ENCODE results near the gene ULK2. TPM values are rescaled to one million over a fixed set of nuclear protein-coding genes. Genes with fewer than 3 reads are reported as not detected.
A peak's percentile ranks its signal among the peaks of the same experiment; 100 is the strongest.

Gene ULK2
- total RNA-seq, 2 donors from 2014 or later, result 7.4 to 9.2 TPM

DNA sequence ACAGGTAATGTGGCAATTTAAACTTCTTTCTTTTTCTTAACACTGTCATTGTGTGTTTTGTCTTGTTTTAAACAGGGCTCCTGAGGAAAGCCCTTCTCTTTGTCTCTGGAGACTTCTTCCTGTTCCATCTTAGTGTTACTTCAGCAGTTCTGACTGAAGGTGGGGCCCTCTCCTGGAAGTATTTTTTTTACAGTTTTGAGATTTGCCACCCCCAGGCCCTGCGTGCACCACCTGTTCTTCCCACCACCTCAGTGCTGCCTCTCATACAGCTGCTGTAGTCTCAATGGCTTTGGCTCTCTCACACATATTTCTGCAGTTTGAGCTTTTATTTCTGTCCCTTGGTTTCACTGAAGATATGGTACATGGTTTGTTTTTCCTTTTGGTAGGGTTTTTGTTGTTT, 67.2 kb downstream of the ULK2 start:
- no peaks in the 10 kb centered on the region for H3K27me3 Mint-ChIP-seq
- no peak for ATAC-seq (replicated peaks)
- no peak overlapping the region for H3K4me3 Mint-ChIP-seq
- no peaks in the 10 kb centered on the region for H3K9me3 Mint-ChIP-seq
- peaks cover 57% of the 10 kb centered on the region for H3K36me3 Mint-ChIP-seq (ENCODE audit: low read depth)
- peak overlapping the region; percentile 35 for H3K27ac Mint-ChIP-seq
- H3K4me1 Mint-ChIP-seq, result peaks cover 4% of the 10 kb centered on the region

DNA sequence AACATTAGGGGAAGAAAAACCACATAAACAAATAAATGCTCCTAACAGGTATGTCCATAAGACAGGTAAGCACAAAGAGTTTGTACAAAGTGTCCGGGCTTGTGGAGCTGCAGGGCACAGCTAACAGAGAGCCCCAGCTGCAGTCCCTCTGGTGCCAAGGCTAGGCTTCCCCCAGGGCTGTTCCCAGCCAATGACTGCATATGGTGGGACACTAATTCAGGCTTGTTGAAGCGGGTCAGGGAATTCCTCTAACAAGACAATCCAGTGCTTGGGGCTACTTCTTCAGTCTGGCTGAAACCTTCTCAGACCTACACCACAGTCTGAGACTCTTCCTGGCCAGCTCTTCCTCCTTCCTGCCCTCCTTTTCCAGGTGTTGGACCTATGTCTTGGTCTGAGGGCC, 67.9 kb downstream of the ULK2 start:
- Mint-ChIP-seq H3K27ac (no peak overlapping the region), H3K36me3 (ENCODE audit: low read depth) (peaks cover 65% of the 10 kb centered on the region), H3K9me3 (no peaks in the 10 kb centered on the region), H3K4me3 (no peak overlapping the region), H3K27me3 (no peaks in the 10 kb centered on the region), H3K4me1 (peaks cover 4% of the 10 kb centered on the region)
- no peak for ATAC-seq (replicated peaks)

DNA sequence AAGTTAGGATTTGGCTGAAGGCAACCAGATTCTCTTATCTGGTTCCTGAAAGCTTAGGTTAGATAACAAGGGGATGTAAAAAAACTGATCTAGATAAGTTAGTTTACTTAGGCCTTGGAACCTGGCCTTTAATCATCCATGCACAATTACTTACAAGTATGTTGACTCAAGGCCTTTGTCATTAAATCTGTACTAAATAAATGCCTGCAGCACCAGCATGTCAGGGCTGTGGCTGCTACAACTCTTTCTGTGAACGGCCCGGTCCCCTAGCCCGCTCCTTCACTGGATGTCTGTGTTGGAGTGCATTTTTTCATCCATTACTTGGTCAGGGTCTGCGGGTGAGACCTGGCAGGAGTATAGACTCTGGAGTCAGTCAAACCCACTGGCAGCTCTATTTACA, 71.3 kb downstream of the ULK2 start:
- H3K4me1 Mint-ChIP-seq, result peaks cover 4% of the 10 kb centered on the region
- H3K36me3 Mint-ChIP-seq (ENCODE audit: low read depth), result peaks cover 92% of the 10 kb centered on the region
- H3K27me3 Mint-ChIP-seq, result no peaks in the 10 kb centered on the region
- no peak overlapping the region for H3K4me3 Mint-ChIP-seq
- H3K9me3 Mint-ChIP-seq, result no peaks in the 10 kb centered on the region
- H3K27ac Mint-ChIP-seq, result no peak overlapping the region
- ATAC-seq (replicated peaks), result no peak

DNA sequence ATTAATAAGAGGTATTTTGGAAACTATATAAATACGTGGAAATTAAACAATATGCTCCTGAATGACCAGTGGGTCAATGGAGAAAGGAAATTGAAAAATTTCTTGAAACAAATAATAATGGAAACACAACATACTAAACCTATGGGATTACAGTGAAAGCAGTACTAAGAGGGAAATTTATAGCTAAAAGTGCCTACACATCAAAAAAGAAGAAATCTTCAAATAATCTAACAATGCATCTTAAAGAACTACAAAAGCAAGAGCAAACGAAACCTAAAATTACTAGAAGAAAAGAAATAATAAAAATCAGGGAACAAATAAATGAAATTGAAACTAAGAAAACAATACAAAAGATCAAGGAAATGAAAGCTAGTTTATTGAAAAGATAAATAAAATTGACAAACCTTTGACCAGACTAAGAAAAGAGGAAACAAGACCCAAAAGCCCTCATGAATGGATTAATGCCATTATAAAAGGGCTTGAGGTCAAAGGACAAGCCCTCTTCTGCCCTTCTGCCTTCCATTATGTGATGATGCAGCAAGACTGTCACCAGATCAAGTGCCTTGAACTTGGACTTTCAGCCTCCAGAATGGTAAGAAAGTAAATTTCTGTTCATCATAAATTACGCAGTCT, 75.7 kb downstream of the ULK2 start:
- H3K27ac Mint-ChIP-seq, result no peak overlapping the region
- peaks cover 89% of the 10 kb centered on the region for H3K36me3 Mint-ChIP-seq (ENCODE audit: low read depth)
- H3K27me3 Mint-ChIP-seq, result no peaks in the 10 kb centered on the region
- H3K9me3 Mint-ChIP-seq, result no peaks in the 10 kb centered on the region
- no peak overlapping the region for H3K4me3 Mint-ChIP-seq
- no peaks in the 10 kb centered on the region for H3K4me1 Mint-ChIP-seq
- no peak for ATAC-seq (replicated peaks)

DNA sequence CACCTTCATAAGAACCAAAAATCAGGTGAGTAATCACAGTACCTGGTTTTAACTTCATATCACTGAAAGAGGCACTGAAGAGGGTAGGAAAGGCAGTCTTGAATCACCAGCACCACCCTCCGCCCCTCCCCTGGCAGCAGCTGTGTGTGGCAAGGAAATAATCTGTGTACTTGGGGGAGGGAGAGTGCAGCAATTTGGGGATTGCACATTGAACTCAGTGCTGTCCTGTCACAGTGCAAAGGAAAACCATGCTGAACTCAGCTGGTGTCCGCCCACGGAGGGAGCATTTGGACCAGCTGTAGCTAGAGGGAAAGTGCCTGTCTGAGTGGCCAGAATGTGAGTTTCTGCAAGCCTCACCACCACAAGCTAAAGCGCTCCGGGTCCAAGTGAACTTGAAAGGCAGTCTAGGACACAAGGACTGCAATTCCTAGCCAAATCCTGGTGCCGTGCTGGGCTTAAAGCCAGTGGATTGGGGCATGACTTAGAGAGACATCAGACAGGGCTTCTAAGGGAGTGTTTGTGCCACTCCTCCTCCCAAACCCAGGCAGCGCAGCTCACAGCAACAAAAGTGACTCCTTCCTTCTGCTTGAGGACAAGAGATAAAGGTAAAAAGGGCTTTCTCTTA, 79.9 kb downstream of the ULK2 start:
- no peaks in the 10 kb centered on the region for H3K4me1 Mint-ChIP-seq

DNA sequence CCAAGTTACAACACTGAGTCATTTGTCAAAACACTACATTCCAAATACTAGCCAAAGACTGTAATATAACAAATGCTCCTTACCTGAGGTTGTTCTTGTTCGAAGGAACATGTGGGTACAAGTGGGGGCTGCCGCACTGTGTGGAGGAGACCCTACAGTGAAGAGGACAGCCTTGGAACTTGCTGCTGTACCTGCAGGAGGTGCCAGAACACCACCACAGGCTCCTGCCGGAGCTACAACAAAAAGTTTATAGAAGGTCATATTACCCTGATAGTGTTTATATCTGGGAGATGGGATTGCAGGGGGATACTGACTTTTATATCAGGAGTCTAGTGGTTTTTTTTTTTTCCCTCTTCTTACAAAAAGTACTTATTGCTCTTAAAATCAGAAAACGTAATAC, 81.9 kb downstream of the ULK2 start:
- no peak overlapping the region for H3K4me3 Mint-ChIP-seq
- H3K27me3 Mint-ChIP-seq, result no peaks in the 10 kb centered on the region
- H3K4me1 Mint-ChIP-seq, result no peaks in the 10 kb centered on the region
- H3K27ac Mint-ChIP-seq, result no peak overlapping the region
- no peak for ATAC-seq (replicated peaks)
- peaks cover 64% of the 10 kb centered on the region for H3K36me3 Mint-ChIP-seq (ENCODE audit: low read depth)
- H3K9me3 Mint-ChIP-seq, result no peaks in the 10 kb centered on the region

More for the DNA sequence above, 79.9 kb downstream of the ULK2 start:
- Mint-ChIP-seq H3K27me3 (no peaks in the 10 kb centered on the region), H3K27ac (no peak overlapping the region), H3K4me3 (no peak overlapping the region), H3K9me3 (no peaks in the 10 kb centered on the region), H3K36me3 (ENCODE audit: low read depth) (peaks cover 64% of the 10 kb centered on the region)
- peak; percentile 19 for ATAC-seq (replicated peaks)

DNA sequence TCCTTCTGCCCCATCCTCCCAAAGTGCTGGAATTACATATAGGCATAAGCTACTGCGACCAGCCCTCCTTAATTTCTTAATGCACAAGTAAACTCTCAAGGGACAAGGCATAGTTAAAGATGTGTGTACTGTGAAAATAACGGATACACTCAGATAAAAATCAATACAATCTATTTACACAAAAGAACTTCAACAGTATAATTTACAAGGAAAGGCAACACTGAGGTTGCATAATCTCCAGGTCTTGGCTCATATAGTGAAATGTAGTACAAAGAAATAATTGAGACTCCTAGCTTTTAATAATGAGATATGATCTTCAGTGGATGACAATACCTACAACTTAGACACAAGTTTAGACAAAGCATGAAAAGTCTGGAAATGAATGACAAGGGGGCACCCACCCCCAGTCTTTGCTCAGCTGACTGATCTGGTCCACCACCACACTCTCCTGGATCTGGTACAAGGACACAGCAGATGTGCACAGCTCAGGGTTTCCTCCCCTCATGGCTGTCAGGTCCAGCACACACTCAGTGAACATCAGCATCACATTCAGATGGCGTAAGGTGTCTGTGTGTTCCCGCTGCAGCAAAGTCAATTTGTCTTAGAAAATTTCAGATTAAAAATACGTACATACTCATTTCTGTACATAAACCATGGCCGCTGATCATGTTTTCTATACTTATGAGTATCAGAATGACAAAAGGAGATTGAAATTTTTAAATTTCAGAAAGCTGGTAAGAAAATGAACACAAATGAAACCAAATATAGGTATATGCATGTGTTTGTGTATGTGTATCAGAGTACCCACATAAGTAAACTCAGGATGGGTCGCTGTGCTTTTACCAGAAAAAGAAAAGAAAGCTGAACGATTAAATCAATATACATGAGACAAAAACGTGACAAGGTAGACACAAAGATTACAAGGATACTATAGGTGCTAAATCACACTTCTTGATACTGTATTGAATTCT, 86.0 kb downstream of the ULK2 start:
- no peaks in the 10 kb centered on the region for H3K9me3 Mint-ChIP-seq
- H3K4me3 Mint-ChIP-seq, result no peak overlapping the region
- no peaks in the 10 kb centered on the region for H3K4me1 Mint-ChIP-seq
- ATAC-seq (replicated peaks), result peak; percentile 68
- H3K27me3 Mint-ChIP-seq, result no peaks in the 10 kb centered on the region
- H3K27ac Mint-ChIP-seq, result peak overlapping the region; percentile 24
- H3K36me3 Mint-ChIP-seq (ENCODE audit: low read depth), result peaks cover 74% of the 10 kb centered on the region

DNA sequence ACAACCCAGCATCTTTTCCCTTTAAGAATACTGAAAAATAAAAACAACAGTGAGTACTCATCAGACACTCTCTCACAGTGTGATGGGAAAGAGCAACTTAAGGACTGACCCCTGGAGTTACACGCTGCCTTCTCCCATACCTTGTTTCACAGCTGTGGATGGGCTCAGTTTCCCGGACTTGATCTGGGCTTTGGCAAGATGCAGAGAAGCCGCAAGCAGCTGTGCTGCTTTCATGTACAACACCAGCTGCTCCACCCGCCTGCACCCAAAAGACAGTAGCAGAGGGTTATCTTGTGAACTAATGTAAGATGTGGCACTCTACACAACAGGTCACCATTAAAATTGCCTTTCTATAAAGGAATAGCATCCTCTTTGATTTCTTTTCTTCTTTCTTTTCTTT, 86.9 kb downstream of the ULK2 start:
- no peaks in the 10 kb centered on the region for H3K27me3 Mint-ChIP-seq
- H3K4me1 Mint-ChIP-seq, result no peaks in the 10 kb centered on the region

DNA sequence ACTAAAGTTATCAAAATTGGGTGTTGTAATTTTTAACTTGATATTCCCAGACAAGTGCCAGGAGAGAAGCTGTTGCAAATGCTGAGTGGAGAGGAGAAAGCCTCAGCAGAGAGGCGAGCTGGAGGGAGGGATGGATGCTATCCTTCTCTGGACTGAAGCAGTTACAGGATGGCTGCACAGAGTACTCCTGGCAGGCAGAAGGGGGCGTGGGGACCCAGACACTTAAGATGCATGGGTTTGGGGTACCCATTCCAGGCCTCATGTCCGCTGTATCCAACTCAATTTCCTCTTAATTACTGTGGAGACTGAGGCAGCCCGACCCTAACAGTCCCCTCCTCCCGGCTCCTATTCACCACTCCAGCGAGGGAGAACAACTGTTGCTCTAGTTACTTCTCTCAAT, 94.2 kb downstream of the ULK2 start:
- Mint-ChIP-seq H3K27ac (no peak overlapping the region), H3K36me3 (ENCODE audit: low read depth) (peaks cover 36% of the 10 kb centered on the region), H3K9me3 (no peaks in the 10 kb centered on the region), H3K27me3 (no peaks in the 10 kb centered on the region), H3K4me1 (peaks cover 26% of the 10 kb centered on the region), H3K4me3 (no peak overlapping the region)
- no peak for ATAC-seq (replicated peaks)

More for the DNA sequence above, 86.9 kb downstream of the ULK2 start:
- Mint-ChIP-seq H3K27ac (no peak overlapping the region), H3K4me3 (no peak overlapping the region), H3K9me3 (no peaks in the 10 kb centered on the region), H3K36me3 (ENCODE audit: low read depth) (peaks cover 80% of the 10 kb centered on the region)
- ATAC-seq (replicated peaks), result no peak

DNA sequence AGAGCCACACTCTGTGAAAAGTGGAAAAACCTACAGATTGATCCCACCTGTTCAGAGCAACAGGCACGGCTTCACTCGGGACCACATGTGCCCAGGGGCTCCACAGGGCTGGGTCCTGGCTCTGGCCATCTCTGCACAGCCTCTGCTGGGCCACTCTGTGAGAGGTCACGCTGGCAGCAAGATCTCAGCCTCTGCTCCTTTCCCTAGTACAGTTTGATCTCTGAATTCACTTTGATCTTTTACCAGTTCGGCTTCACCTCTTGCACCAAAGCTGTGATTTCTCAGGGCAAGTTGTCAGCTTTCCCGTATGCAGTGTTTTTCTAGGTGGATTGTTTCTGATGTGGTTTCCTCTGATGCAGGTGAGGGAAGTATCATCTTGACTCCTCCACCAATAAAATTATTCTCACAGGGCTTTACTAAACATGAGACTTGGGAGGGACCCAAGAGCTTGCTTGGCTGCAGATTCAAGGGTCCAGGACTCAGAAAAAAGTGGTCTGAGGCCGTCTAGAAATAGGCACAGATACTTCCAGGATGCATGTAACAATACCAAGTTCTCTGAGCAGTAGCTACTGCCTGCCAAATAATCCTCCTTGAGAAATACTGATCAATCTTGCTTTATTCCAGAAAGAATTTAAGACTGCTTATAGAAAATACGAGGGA, 95.6 kb downstream of the ULK2 start:
- H3K9me3 Mint-ChIP-seq, result no peaks in the 10 kb centered on the region
- H3K4me1 Mint-ChIP-seq, result peaks cover 35% of the 10 kb centered on the region
- ATAC-seq (replicated peaks), result peak; percentile 62
- H3K36me3 Mint-ChIP-seq (ENCODE audit: low read depth), result peaks cover 21% of the 10 kb centered on the region
- peak overlapping the region; percentile 42 for H3K4me3 Mint-ChIP-seq
- no peaks in the 10 kb centered on the region for H3K27me3 Mint-ChIP-seq
- peak overlapping the region; percentile 62 for H3K27ac Mint-ChIP-seq

DNA sequence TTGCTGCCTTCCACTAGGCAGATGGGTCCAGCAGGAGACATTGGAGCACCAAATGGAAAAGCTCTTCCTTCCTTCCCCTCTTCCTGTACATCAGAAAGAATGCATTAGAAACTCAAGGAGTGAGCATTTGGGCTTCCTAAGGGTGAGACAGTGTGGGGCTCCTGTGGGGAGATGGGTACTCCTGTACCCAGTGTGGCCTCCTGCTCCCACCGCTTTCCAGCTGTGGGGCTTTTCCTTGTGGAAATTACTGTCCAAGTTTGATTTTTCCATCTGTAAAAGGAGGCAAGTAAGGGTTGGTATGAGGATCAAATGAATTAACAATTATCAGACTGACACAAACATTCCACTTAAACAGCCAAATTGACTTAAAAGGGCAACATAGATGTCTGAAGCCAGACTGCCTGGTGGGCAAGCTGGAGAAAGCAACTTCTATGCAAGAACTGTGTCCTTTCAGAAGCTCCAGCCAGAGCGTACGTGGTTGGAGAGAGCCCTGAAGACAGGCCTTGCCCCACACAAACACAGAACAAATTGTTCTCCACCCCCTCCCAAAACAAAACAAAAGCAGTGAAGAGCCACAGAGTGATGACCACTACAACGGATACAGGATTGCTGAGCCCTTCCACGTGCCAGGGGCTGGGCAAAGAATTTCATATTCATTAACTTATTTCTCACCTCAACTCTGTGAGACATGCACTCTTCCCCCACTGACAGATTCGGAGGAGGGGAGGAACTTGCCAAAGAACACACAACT, 96.6 kb downstream of the ULK2 start:
- no peaks in the 10 kb centered on the region for H3K27me3 Mint-ChIP-seq
- ATAC-seq (replicated peaks), result no peak
- peak overlapping the region; percentile 62 for H3K27ac Mint-ChIP-seq
- peaks cover 12% of the 10 kb centered on the region for H3K36me3 Mint-ChIP-seq (ENCODE audit: low read depth)
- H3K9me3 Mint-ChIP-seq, result no peaks in the 10 kb centered on the region
- peaks cover 41% of the 10 kb centered on the region for H3K4me1 Mint-ChIP-seq
- peak overlapping the region; percentile 42 for H3K4me3 Mint-ChIP-seq

DNA sequence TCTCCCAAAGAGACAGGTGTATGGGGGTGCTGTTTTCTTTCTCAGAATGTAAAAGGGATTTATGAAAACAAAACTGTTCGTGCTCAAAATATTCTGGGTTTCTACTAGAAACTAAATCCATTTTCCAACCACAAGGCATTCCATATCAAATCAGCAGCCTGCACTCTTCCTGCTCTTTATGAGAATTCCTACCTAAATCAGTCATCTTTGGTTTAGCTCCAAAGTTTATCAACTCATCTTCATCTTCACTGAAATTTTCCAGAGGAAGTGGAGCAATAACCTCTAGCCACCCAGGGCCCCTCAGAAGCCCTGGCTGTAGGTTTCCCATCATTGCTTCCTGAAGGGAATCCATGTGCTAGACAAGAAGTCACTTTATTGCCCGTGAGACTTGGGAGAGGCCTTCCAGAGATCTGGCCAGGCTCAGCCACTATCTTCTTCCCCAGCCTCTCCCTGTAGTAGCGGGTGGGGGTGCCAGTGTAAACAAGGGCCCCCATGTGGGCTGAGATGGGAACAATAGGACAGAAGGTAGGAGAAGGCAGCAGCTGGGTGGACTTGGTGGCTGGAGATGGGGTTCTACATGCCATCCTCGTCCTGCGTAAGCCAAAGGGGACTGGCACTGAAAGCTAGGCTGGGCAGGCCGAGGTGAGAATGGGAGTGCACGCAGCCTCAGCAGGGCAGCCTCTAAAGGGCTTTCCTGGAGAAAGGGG, 97.6 kb downstream of the ULK2 start:
- peak overlapping the region; percentile 48 for H3K27ac Mint-ChIP-seq
- ATAC-seq (replicated peaks), result no peak
- no peaks in the 10 kb centered on the region for H3K9me3 Mint-ChIP-seq
- H3K27me3 Mint-ChIP-seq, result peaks cover 3% of the 10 kb centered on the region
- peak overlapping the region; percentile 11 for H3K4me3 Mint-ChIP-seq
- H3K4me1 Mint-ChIP-seq, result peaks cover 41% of the 10 kb centered on the region
- H3K36me3 Mint-ChIP-seq (ENCODE audit: low read depth), result peaks cover 1% of the 10 kb centered on the region

DNA sequence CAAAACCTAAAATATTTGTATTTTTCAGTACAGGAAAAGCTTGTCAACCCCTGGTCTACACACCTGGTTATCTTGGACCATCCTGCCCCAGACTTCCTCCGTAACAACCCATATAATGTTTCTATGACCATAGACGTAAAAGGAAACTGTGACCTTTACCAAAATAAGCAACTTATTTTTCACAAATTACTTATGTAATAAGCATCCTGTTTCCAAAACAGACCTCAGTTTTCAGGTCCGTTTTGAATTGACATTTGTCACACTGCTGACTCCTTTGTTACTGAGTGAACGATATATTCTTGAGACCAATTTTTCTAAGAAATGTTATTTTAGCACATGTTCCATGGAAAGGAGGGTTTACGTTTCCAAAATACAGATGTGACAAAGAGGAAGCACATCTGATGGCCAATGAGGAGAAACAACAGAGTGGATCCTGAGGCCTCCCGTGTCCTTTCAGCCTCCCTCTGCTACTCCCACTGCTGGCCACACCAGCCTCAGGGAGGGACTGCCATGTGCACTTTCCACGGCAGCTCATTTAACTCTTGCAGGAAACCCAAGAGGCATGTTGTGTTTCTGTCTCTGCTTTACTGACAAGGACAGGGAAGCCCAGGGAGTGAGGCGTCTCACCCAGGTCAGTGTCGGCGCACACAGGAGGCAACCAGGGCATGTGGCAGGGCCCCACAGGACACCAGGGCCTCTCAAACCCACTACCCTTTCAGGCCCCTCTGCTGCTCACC, 99.5 kb downstream of the ULK2 start:
- H3K27ac Mint-ChIP-seq, result peak overlapping the region; percentile 52

More for the DNA sequence above, 99.5 kb downstream of the ULK2 start:
- Mint-ChIP-seq H3K27me3 (peaks cover 3% of the 10 kb centered on the region), H3K9me3 (no peaks in the 10 kb centered on the region), H3K4me3 (peak overlapping the region; percentile 48), H3K4me1 (peaks cover 33% of the 10 kb centered on the region), H3K36me3 (ENCODE audit: low read depth) (no peaks in the 10 kb centered on the region)
- ATAC-seq (replicated peaks), result peak; percentile 55
